Testis (tissue), 3 donors: Measurements from ENCODE around the gene PPM1B. TPM values are rescaled to one million over a fixed set of nuclear protein-coding genes. Genes with fewer than 3 reads are reported as not detected.

Source experiments
- DNase-seq: peaks from one replicate; pipeline ENCODE4 v3.0.0-alpha.2; 2019
- H3K27ac ChIP-seq, 2 donors: fragments of 200-600 bp; sonication (generic); one replicate each; pipeline ENCODE4 v1.5.1; 2019
- H3K27me3 ChIP-seq: fragments of 200-600 bp; sonication (generic); one replicate; pipeline ENCODE4 v1.5.1; 2019
- H3K36me3 ChIP-seq: fragments of 200-600 bp; sonication (generic); one replicate; pipeline ENCODE4 v1.5.1; 2017; ENCODE audit warnings: low read depth; ENCODE audit errors: missing control alignments
- H3K4me1 ChIP-seq: fragments of 200-600 bp; sonication (generic); one replicate; pipeline ENCODE4 v1.5.1; 2019
- H3K4me3 ChIP-seq, 2 donors: fragments of 200-600 bp; sonication (generic); one replicate each; pipeline ENCODE4 v1.5.1; 2017 to 2019
- H3K9me3 ChIP-seq: fragments of 200-600 bp; sonication (generic); one replicate; pipeline ENCODE4 v1.5.1; 2017
- POLR2A ChIP-seq: fragments of 450-650 bp; IDR thresholded peaks from one replicate; pipeline ENCODE4 v1.6.1; 2017; ENCODE audit warnings: antibody characterized with exemption, mild to moderate bottlenecking, moderate library complexity
- WGBS, 2 donors: methylation state at CpG; one replicate each; pipeline ENCODE4 v1.1.5; 2018; 5-methylcytosine and 5-hydroxymethylcytosine counted together
- intact Hi-C: fragments of 100-400 bp; cut with DNase I; formaldehyde crosslinking; loops from one replicate; pipeline ENCODE4 v1.15.1; 2023; ENCODE audit warnings: low total_unique reads
- polyA plus RNA-seq: library from polyadenylated mRNA; stranded (reverse); fragments of 350-450 nt; fragmentation: Illumina TruSeq; extraction: RNeasy Lipid Tissue Mini Kit (QIAGEN cat#74804); gene quantifications from one replicate; pipeline ENCODE4 v1.2.3, GENCODE V29; 2014; ENCODE audit warnings: low read depth, low replicate concordance; ENCODE audit not compliant: insufficient read depth
- total RNA-seq, 2 donors: library from RNA; depleted of rRNA; stranded (reverse); fragments of >200 nt; gene quantifications; one replicate each; pipeline ENCODE4 v1.2.3, GENCODE V29; 2016
- TF ChIP-seq, protein P1 (sequence below), 3 experiments: fragments of 450-650 bp in 2 of 3; fragments of 200-600 bp in 1 of 3; sonication (generic) in 1 of 3; IDR thresholded peaks; one replicate each; pipeline ENCODE4 v1.5.1; 2016 to 2019; ENCODE audit warnings: antibody characterized with exemption in 3 of 3, mild to moderate bottlenecking in 2 of 3, moderate library complexity in 1 of 3

Gene PPM1B
- total and polyA plus RNA-seq, 3 donors from 2014 or later = 49.9 to 64.6 (median 50.7) TPM

GRCh38 chr2:44212302-44212701, 43.6 kb downstream of the PPM1B start:
- DNase-seq = no peak
- Histone ChIP-seq H3K27ac (no peak overlapping the region), H3K9me3 (no peaks in the 10 kb centered on the region), H3K27me3 (no peaks in the 10 kb centered on the region), H3K4me1 (no peaks in the 10 kb centered on the region), H3K4me3 (no peak overlapping the region), H3K36me3 (no peaks in the 10 kb centered on the region)
- TF ChIP-seq, protein P1, sequence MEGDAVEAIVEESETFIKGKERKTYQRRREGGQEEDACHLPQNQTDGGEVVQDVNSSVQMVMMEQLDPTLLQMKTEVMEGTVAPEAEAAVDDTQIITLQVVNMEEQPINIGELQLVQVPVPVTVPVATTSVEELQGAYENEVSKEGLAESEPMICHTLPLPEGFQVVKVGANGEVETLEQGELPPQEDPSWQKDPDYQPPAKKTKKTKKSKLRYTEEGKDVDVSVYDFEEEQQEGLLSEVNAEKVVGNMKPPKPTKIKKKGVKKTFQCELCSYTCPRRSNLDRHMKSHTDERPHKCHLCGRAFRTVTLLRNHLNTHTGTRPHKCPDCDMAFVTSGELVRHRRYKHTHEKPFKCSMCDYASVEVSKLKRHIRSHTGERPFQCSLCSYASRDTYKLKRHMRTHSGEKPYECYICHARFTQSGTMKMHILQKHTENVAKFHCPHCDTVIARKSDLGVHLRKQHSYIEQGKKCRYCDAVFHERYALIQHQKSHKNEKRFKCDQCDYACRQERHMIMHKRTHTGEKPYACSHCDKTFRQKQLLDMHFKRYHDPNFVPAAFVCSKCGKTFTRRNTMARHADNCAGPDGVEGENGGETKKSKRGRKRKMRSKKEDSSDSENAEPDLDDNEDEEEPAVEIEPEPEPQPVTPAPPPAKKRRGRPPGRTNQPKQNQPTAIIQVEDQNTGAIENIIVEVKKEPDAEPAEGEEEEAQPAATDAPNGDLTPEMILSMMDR (IDR thresholded peaks at IDR 0.05) = no peak
- no peak for TF ChIP-seq POLR2A
- 87 to 93% methylated on average over 4 of the region's 4 CpGs for WGBS, 2 donors
- intact Hi-C loops = no loop called here

DNA sequence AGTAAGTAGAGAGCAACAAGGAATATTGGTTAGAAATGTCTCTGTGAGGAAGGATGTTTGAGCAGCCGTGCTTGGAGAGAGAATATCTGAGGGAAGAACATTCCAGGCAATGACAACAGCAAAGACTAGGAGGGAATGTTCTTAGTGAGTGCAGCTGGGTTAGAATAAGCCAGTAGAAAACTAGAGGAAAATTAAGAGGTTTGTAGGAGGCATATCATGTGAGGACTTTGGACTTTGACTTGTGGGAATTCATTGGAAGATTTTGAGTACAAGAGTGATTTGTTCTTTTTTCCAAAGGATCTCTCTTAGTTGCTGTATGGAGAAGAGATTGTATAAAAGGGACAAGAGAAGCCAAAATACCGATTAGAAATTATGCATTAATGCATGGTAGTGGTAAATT, 47.2 kb downstream of the PPM1B start:
- no peaks in the 10 kb centered on the region for H3K4me1 ChIP-seq
- no peaks in the 10 kb centered on the region for H3K27me3 ChIP-seq
- H3K36me3 ChIP-seq = no peaks in the 10 kb centered on the region
- TF ChIP-seq, protein P1 (IDR thresholded peaks at IDR 0.05) = no peak
- no peak for TF ChIP-seq POLR2A
- no peak overlapping the region for H3K4me3 ChIP-seq
- DNase-seq = no peak
- intact Hi-C loops = no loop called here
- H3K9me3 ChIP-seq = no peaks in the 10 kb centered on the region
- 82 to 94% methylated on average over 2 of the region's 2 CpGs for WGBS, 2 donors
- no peak overlapping the region for H3K27ac ChIP-seq

DNA sequence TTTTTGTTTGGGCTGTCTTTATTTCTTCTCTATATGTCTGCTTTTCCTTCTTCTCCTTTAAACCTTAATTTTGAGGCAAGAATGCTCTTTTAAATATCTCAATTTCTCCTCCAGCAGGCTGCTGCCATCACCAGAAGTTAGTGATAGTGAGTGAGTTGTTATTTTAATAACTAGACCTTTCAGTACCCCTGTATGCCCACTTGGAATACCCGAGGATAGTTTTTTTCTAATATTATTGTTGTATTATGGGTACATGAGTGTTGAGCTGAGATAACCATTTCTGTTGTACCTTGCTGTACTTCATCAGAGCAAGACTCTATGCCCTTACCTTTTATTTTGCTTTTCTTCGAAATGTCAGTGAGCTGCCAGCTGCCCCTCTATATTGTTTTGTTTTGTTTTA, 50.1 kb downstream of the PPM1B start:
- Histone ChIP-seq H3K4me1 (no peaks in the 10 kb centered on the region), H3K36me3 (no peaks in the 10 kb centered on the region), H3K4me3 (no peak overlapping the region), H3K9me3 (no peaks in the 10 kb centered on the region), H3K27ac (no peak overlapping the region), H3K27me3 (no peaks in the 10 kb centered on the region)
- intact Hi-C loops = no loop called here
- WGBS, 2 donors = 76 to 92% methylated on average over 2 of the region's 2 CpGs
- no peak for DNase-seq
- no peak for TF ChIP-seq POLR2A
- TF ChIP-seq, protein P1 (IDR thresholded peaks at IDR 0.05) = no peak

- Histone ChIP-seq H3K27ac (no peak overlapping the region), H3K27me3 (no peaks in the 10 kb centered on the region), H3K4me1 (no peaks in the 10 kb centered on the region), H3K4me3 (no peak overlapping the region), H3K9me3 (no peaks in the 10 kb centered on the region), H3K36me3 (no peaks in the 10 kb centered on the region)
- WGBS, 2 donors = 86 to 95% methylated on average over 2 of the region's 2 CpGs
- no peak for DNase-seq
- intact Hi-C loops = no loop called here
- TF ChIP-seq, protein P1 (IDR thresholded peaks at IDR 0.05) = no peak
Observed at GRCh38 chr2:44226753-44227152, 58.1 kb downstream of the PPM1B start.

GRCh38 chr2:44230378-44230777, 61.7 kb downstream of the PPM1B start:
- H3K4me3 ChIP-seq = no peak overlapping the region
- H3K4me1 ChIP-seq = no peaks in the 10 kb centered on the region
- H3K9me3 ChIP-seq = no peaks in the 10 kb centered on the region
- H3K27ac ChIP-seq = no peak overlapping the region
- WGBS, 2 donors = 86 to 94% methylated on average over 3 of the region's 3 CpGs
- intact Hi-C loops = no loop called here
- DNase-seq = no peak
- H3K36me3 ChIP-seq = no peaks in the 10 kb centered on the region
- H3K27me3 ChIP-seq = no peaks in the 10 kb centered on the region
- TF ChIP-seq POLR2A = no peak
- TF ChIP-seq, protein P1 (IDR thresholded peaks at IDR 0.05) = no peak
